SIG-M5 (cell line): ENCODE measurements around the gene APOE.

Source experiments
- DNase-seq: peaks from one replicate; lab custom pipeline; 2025; lab: John Stamatoyannopoulos, UW

The APOE gene

DNA sequence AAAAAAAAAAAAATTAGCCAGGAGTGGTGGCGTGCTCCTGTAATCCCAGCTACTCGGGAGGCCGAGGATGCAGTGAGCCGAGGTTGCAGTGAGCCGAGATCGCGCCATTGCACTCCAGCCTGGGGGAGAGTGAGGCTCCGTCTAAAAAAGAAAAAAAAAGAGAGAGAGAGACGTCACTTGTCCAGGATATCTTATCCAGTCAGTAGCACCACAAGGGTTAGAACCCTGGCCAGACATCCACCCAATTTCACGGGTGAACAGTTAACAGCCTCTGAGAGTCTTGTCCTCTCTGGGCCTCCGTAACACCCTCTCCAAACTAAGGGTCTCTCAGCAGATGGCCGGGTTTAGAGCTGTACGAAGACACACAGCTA is 48.7 kb downstream of the APOE start:
- no peak for DNase-seq

DNA sequence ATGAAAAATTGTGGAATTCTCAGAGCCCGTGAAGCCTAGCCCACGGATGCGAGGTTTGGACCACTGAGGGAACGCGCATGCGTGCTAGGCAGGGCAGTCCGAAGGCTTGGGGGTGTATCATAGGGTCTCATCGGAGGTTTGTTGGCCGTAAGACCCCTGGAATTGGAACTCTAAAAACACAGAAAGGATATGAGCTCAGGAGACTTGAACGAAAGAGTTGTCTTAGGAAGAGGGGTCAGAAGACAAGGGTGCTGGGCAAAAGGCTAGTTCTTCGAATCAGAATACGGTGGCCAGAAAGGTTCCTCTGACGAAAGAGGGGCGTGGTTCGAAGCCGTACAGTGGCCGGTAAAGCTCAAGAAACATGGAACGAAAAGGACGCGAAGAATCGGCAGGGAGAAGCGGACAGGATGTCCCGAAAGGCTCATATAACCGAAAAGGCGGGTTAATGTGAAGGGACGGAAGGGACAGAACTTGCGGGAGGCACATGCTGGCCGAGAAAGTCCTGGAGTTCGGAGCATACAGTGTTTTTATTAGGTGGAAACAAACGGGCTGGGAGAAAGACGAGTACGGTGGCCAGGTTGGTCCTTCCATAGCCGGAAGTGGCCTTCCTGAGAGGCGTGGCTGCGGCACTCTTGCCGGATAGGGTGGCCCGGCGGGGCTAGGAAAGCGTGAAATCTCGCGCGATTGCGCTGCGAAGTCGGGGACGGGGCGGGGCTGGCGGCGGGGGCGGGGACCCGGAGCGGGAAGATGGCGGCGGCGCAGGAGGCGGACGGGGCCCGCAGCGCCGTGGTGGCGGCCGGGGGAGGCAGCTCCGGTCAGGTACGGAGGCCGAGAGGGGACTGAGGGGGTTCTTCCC is 49.3 kb downstream of the APOE start, which contains the start of gene CLPTM1:
Gene CLPTM1, plus strand, starts transcription at position 732 of the 856 bp plus-strand sequence. Its CDS starts 16 bp downstream, at position 748.
- DNase-seq, result peak; percentile 83

DNA sequence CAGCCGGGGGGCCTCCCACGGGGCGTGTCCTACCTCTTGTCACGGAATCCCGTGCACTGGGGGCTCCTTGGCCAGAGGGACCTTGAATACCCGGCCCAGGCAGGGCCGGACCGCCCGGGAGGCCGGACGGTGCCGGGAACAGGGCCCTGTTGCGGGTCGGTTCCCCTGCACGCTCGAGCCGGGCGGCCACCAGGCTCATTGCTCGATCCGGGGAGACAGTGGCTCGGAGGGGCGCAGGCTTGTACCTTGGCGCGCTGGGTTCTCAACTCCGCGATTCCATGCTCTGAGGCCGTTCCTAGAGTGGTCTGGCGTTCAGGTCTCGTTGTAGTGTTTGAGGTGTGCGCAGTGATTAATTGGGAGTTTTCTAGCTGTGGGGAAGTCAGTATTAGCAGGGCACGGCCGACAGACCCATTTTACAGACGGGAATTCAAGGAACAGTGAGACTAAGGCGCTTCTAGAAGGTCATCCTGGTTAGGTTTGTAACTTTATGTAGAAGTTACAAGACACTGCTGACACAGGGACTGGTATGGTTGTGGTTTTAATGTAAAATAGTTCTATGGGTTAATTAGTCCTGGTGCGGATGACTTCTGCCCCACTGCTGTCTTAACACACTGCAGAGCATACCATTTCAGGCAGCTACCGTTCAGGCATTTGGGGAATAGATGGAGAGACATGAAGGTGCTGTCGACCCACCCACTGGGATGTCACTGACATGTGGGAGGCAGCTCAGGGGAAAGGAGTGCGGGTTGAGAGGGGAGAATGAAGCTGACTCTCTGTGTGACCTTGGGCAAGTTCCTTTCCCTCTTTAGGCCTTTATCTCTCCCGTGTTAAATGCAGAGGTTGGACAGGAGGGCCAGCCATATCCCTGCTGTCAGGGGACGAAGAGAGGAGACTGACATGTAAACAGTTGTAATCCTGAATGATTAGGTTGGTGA is 50.2 kb downstream of the APOE start:
- DNase-seq, result no peak

DNA sequence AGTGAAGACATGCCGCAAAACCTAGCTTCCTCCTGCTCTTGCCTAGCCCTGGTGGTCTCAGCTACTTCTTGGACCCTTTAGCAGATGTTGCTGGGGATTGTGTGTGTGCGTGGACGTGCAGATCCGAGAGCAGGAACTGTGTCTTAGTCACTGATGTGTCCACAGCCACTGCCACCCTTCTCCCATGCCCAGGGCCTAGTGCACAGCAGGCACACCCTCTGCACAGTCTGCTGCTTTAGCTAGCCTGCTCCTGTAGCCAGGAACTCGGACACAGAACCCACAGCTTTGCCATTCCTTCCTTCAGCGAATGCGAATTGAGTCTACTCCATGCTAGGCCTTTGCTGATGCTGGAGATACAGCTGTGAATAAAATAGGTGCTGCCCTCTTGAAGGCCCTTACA is 51.9 kb downstream of the APOE start:
- DNase-seq, result no peak

DNA sequence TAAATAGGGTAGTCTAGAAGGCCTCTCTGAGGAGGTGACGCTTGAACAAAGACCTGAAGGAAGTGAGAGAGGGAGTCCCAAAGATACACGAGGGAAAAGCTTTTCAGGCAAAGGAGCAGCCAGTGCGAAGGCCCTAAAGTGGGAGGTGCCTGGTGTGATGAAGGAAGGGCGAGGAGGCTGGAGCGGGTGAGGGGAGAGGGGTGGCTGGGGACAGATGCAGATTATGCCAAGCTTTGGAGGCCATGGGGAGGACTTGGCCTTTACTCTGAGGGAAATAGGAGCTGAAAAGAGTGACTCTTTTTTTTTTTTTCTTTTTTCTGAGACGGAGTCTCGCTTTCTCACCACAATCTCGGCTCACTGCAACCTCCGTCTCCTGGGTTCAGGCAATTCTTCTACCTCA is 52.5 kb downstream of the APOE start:
- no peak for DNase-seq
